OCI-LY1 (cell line): ENCODE data around the gene DOK6.

Source experiments
- H2AFZ ChIP-seq: fragments of 200-600 bp; sonication (generic), shearing (Covaris generic); 2 replicates; pipeline ENCODE4 v1.6.0; 2014; ENCODE audit warnings: antibody characterized with exemption, mild to moderate bottlenecking, low read length
- H3F3A ChIP-seq: fragments of 200-600 bp; sonication (generic), shearing (Covaris generic); 2 replicates; pipeline ENCODE4 v1.6.0; 2014; ENCODE audit warnings: mild to moderate bottlenecking, antibody characterized with exemption, low read length, moderate library complexity; ENCODE audit not compliant: insufficient read depth
- H3K27ac ChIP-seq: fragments of 200-600 bp; sonication (generic); 2 replicates; pipeline ENCODE4 v1.5.1; 2014; ENCODE audit warnings: low read length, mixed run types, mild to moderate bottlenecking, low read depth; ENCODE audit not compliant: poor library complexity, severe bottlenecking
- H3K27me3 ChIP-seq: fragments of 200-600 bp; sonication (generic); 2 replicates; pipeline ENCODE4 v1.6.0; 2014; ENCODE audit warnings: antibody characterized with exemption, mild to moderate bottlenecking, low read length, moderate library complexity; ENCODE audit not compliant: insufficient read depth
- H3K36me3 ChIP-seq: fragments of 200-600 bp; sonication (generic); 2 replicates; pipeline ENCODE4 v1.6.1; 2014; ENCODE audit warnings: mild to moderate bottlenecking, antibody characterized with exemption, low read length, moderate library complexity, mixed read lengths; ENCODE audit not compliant: insufficient read depth
- H3K4me1 ChIP-seq: fragments of 200-600 bp; sonication (generic); 2 replicates; pipeline ENCODE4 v1.5.1; 2014; ENCODE audit warnings: mild to moderate bottlenecking, low read length, moderate library complexity; ENCODE audit not compliant: insufficient read depth, severe bottlenecking
- H3K4me2 ChIP-seq: fragments of 200-600 bp; sonication (generic), shearing (Covaris generic); 2 replicates; pipeline ENCODE4 v1.6.1; 2014; ENCODE audit warnings: low read length
- H3K4me3 ChIP-seq: fragments of 200-600 bp; sonication (generic); 2 replicates; pipeline ENCODE4 v1.5.1; 2014; ENCODE audit warnings: low read length, low read depth, mild to moderate bottlenecking, mixed read lengths; ENCODE audit not compliant: poor library complexity, severe bottlenecking
- H3K79me2 ChIP-seq: fragments of 200-600 bp; shearing (Covaris generic); 2 replicates; pipeline ENCODE4 v1.6.1; 2016; ENCODE audit warnings: mixed run types, low read length, mixed read lengths; ENCODE audit not compliant: insufficient read depth
- H3K9ac ChIP-seq: fragments of 200-600 bp; sonication (generic), shearing (Covaris generic); 2 replicates; pipeline ENCODE4 v1.6.1; 2014; ENCODE audit warnings: mild to moderate bottlenecking, low read length, mixed read lengths
- H3K9me2 ChIP-seq: fragments of 200-600 bp; sonication (generic), shearing (Covaris generic); 2 replicates; pipeline ENCODE4 v1.6.1; 2014; ENCODE audit warnings: low read depth, mild to moderate bottlenecking, low read length, mixed read lengths
- H3K9me3 ChIP-seq: fragments of 200-600 bp; shearing (Covaris generic); 2 replicates; pipeline ENCODE4 v1.6.1; 2014; ENCODE audit warnings: low read length, mixed read lengths
- H4K20me1 ChIP-seq: fragments of 200-600 bp; sonication (generic), shearing (Covaris generic); 2 replicates; pipeline ENCODE4 v1.6.0; 2016; ENCODE audit warnings: mild to moderate bottlenecking, low read length; ENCODE audit not compliant: insufficient read depth
- CTCF ChIP-seq: fragments of 200-600 bp; sonication (generic), shearing (Covaris generic); IDR thresholded peaks from 2 replicates; pipeline ENCODE4 v1.5.1; 2017; ENCODE audit warnings: mild to moderate bottlenecking, antibody characterized with exemption, low read length, moderate library complexity, mixed read lengths
- EZH2 ChIP-seq: fragments of 200-600 bp; sonication (generic), shearing (Covaris generic); IDR thresholded peaks from 2 replicates; pipeline ENCODE4 v1.8.0; 2017; ENCODE audit warnings: borderline replicate concordance, mixed run types, mild to moderate bottlenecking, antibody characterized with exemption, low read length, moderate library complexity, mixed read lengths

DOK6 gene

GRCh38 chr18:69885355-69885754 lies 484.7 kb downstream of the DOK6 start:
- no peaks in the 10 kb centered on the region for H4K20me1 ChIP-seq
- H3K79me2 ChIP-seq: no peaks in the 10 kb centered on the region
- H3K27me3 ChIP-seq: no peaks in the 10 kb centered on the region
- no peak overlapping the region for H2AFZ ChIP-seq
- no peaks in the 10 kb centered on the region for H3F3A ChIP-seq
- TF ChIP-seq EZH2 (no peak), CTCF (no peak)
- no peak overlapping the region for H3K9ac ChIP-seq
- no peak overlapping the region for H3K4me3 ChIP-seq
- no peak overlapping the region for H3K27ac ChIP-seq
- no peaks in the 10 kb centered on the region for H3K4me1 ChIP-seq
- no peak overlapping the region for H3K4me2 ChIP-seq
- H3K36me3 ChIP-seq: no peaks in the 10 kb centered on the region
- H3K9me2 ChIP-seq: no peaks in the 10 kb centered on the region
- no peaks in the 10 kb centered on the region for H3K9me3 ChIP-seq

GRCh38 chr18:69885841-69886531 lies 485.3 kb downstream of the DOK6 start:
- Histone ChIP-seq H3K9me3 (no peaks in the 10 kb centered on the region), H3K27ac (no peak overlapping the region), H3K79me2 (no peaks in the 10 kb centered on the region), H3K36me3 (no peaks in the 10 kb centered on the region), H3K9ac (no peak overlapping the region), H3K27me3 (no peaks in the 10 kb centered on the region), H3K9me2 (no peaks in the 10 kb centered on the region), H3F3A (no peaks in the 10 kb centered on the region), H4K20me1 (no peaks in the 10 kb centered on the region), H3K4me3 (no peak overlapping the region), H3K4me2 (no peak overlapping the region), H3K4me1 (no peaks in the 10 kb centered on the region), H2AFZ (no peak overlapping the region)
- no peak for TF ChIP-seq EZH2
- no peak for TF ChIP-seq CTCF

DNA sequence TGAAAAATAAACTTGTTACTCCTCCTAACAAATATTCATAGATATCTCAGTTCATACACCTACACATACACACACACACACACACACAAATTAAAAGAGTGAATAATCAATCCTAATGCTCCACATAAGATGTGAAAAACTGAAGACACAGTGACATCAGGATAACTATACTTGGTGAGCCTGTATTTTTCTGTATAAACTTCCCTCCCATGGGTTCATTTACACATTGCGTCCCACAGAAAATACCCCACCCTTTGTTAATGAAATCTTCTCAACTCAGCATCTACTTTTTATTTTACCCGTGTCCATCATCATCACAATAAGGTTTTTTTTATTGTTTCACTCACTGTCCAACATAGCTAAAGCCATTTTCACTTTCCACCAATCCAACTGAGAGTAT lies 486.6 kb downstream of the DOK6 start:
- H3K9me2 ChIP-seq: no peaks in the 10 kb centered on the region

More for the DNA sequence above, 486.6 kb downstream of the DOK6 start:
- H3K4me1 ChIP-seq: no peaks in the 10 kb centered on the region
- H3F3A ChIP-seq: no peaks in the 10 kb centered on the region
- no peaks in the 10 kb centered on the region for H3K79me2 ChIP-seq
- H3K27ac ChIP-seq: no peak overlapping the region
- no peak overlapping the region for H3K9ac ChIP-seq
- TF ChIP-seq EZH2 (no peak), CTCF (no peak)
- no peaks in the 10 kb centered on the region for H3K27me3 ChIP-seq
- H3K4me2 ChIP-seq: no peak overlapping the region
- no peaks in the 10 kb centered on the region for H3K9me3 ChIP-seq
- H2AFZ ChIP-seq: no peak overlapping the region
- no peaks in the 10 kb centered on the region for H3K36me3 ChIP-seq
- H4K20me1 ChIP-seq: no peaks in the 10 kb centered on the region
- H3K4me3 ChIP-seq: no peak overlapping the region
